Lung (tissue), 12 donors: ENCODE results near the gene REXO4. TPM values are rescaled to one million over a fixed set of nuclear protein-coding genes. Genes with fewer than 3 reads are reported as not detected.

Source experiments
- ATAC-seq: fragments of 200-7000 bp; cut with Tn5 transposase; one replicate; pipeline ENCODE4 v1.9.1; 2020; ENCODE audit warnings: moderate number of reproducible peaks; ENCODE audit not compliant: insufficient read depth, low FRiP score
- DNase-seq, 3 donors: peaks; one replicate each; pipeline ENCODE4 v3.0.0-alpha.2; 2013 to 2017
- H3K27ac ChIP-seq, 2 donors: one replicate each; pipeline ENCODE4 v1.5.1; 2013; ENCODE audit warnings: mild to moderate bottlenecking in 2 of 2, moderate library complexity in 2 of 2, control low read depth in 1 of 2, inconsistent platforms in 1 of 2, low read depth in 1 of 2, low read length in 1 of 2
- H3K27me3 ChIP-seq, 3 donors: one replicate each; pipeline ENCODE4 v1.5.1; 2013; ENCODE audit warnings: low read length in 2 of 3; ENCODE audit not compliant: control insufficient read depth in 3 of 3, insufficient read depth in 3 of 3
- H3K36me3 ChIP-seq, 4 donors: one replicate each; pipeline ENCODE4 v1.5.1; 2013; ENCODE audit warnings: low read length in 4 of 4, mild to moderate bottlenecking in 1 of 4, moderate library complexity in 1 of 4; ENCODE audit not compliant: control insufficient read depth in 4 of 4, insufficient read depth in 4 of 4
- H3K4me1 ChIP-seq, 5 donors: one replicate each; pipeline ENCODE4 v1.5.1; 2013; ENCODE audit warnings: low read length in 5 of 5, mild to moderate bottlenecking in 2 of 5, moderate library complexity in 1 of 5; ENCODE audit not compliant: control insufficient read depth in 5 of 5, insufficient read depth in 5 of 5
- H3K4me3 ChIP-seq: one replicate; pipeline ENCODE4 v1.5.1; 2013; ENCODE audit warnings: mild to moderate bottlenecking, control low read depth, moderate library complexity
- H3K9ac ChIP-seq, 2 donors: one replicate each; pipeline ENCODE4 v1.5.1; 2013; ENCODE audit warnings: low read length in 2 of 2, control low read depth in 1 of 2; ENCODE audit not compliant: insufficient read depth in 1 of 2
- H3K9me3 ChIP-seq, 4 donors: one replicate each; pipeline ENCODE4 v1.5.1; 2013; ENCODE audit warnings: low read length in 3 of 4, mild to moderate bottlenecking in 1 of 4, moderate library complexity in 1 of 4; ENCODE audit not compliant: control insufficient read depth in 4 of 4, insufficient read depth in 3 of 4
- CTCF ChIP-seq: IDR thresholded peaks from 2 replicates; pipeline ENCODE4 v1.5.1; 2012; ENCODE audit warnings: mild to moderate bottlenecking; ENCODE audit errors: control extremely low read depth, extremely low read depth
- WGBS, 2 donors: extraction: QIAGEN DNeasy Blood & Tissue Kit; methylation state at CpG; one replicate each; pipeline ENCODE4 v1.1.7; 2013; 5-methylcytosine and 5-hydroxymethylcytosine counted together
- polyA plus RNA-seq, 2 donors: library from polyadenylated mRNA; stranded (reverse); fragments of 200-250 nt; gene quantifications; one replicate each; pipeline ENCODE4 v1.2.1, GENCODE V29; 2013
- total RNA-seq, 2 donors: library from RNA; depleted of rRNA in 1 of 2; stranded (reverse); fragments of >200 nt in 1 of 2; gene quantifications; one replicate each; pipeline ENCODE4 v1.2.1, GENCODE V29; 2014 to 2021
- donor health status: control.
- donor health status: control.
- donor health status: Bipolar disorder and iron deficiency.
- donor health status: healthy.
- donor health status: DM: yes; HTN: yes; CAD: no.

REXO4 gene
- total and polyA plus RNA-seq, 4 donors = 14.6 to 20.4 (median 19.9) TPM

GRCh38 chr9:133458643-133459312 lies 41.0 kb upstream of the REXO4 start:
- WGBS, 2 donors = 70% methylated on average over 16 of the region's 16 CpGs
- no peak for DNase-seq
- H3K36me3 ChIP-seq = peaks cover 0 to 2% (median 0%) of the 10 kb centered on the region in 4 donors
- peaks cover 0 to 22% (median 8%) of the 10 kb centered on the region in 5 donors for H3K4me1 ChIP-seq
- H3K9me3 ChIP-seq = no peaks in the 10 kb centered on the region
- no peak overlapping the region for H3K9ac ChIP-seq
- no peak overlapping the region for H3K27ac ChIP-seq
- no peak overlapping the region for H3K4me3 ChIP-seq
- ATAC-seq = no peak
- no peaks in the 10 kb centered on the region for H3K27me3 ChIP-seq
- TF ChIP-seq CTCF = no peak

GRCh38 chr9:133457748-133458147 lies 39.9 kb upstream of the REXO4 start:
- ATAC-seq = no peak
- Histone ChIP-seq H3K9me3 (no peaks in the 10 kb centered on the region), H3K4me1 (peaks cover 0 to 26% (median 8%) of the 10 kb centered on the region in 5 donors), H3K9ac (no peak overlapping the region), H3K4me3 (no peak overlapping the region), H3K36me3 (no peaks in the 10 kb centered on the region), H3K27me3 (no peaks in the 10 kb centered on the region), H3K27ac (no peak overlapping the region)
- no peak for TF ChIP-seq CTCF
- 95 to 98% methylated on average over 11 of the region's 11 CpGs for WGBS, 2 donors
- no peak for DNase-seq

GRCh38 chr9:133457233-133457632 lies 39.4 kb upstream of the REXO4 start:
- H3K9ac ChIP-seq = no peak overlapping the region
- no peaks in the 10 kb centered on the region for H3K36me3 ChIP-seq
- no peaks in the 10 kb centered on the region for H3K27me3 ChIP-seq
- TF ChIP-seq CTCF = no peak
- H3K4me1 ChIP-seq = peaks cover 0 to 26% (median 8%) of the 10 kb centered on the region in 5 donors
- no peak overlapping the region for H3K27ac ChIP-seq
- H3K9me3 ChIP-seq = no peaks in the 10 kb centered on the region
- 92 to 94% methylated on average over 13 of the region's 13 CpGs for WGBS, 2 donors
- ATAC-seq (no peak), DNase-seq (no peak)
- H3K4me3 ChIP-seq = no peak overlapping the region

- Histone ChIP-seq H3K27ac (no peak overlapping the region), H3K27me3 (no peaks in the 10 kb centered on the region), H3K4me3 (no peak overlapping the region), H3K9ac (no peak overlapping the region), H3K4me1 (peaks cover 0 to 25% (median 6%) of the 10 kb centered on the region in 5 donors), H3K9me3 (no peaks in the 10 kb centered on the region), H3K36me3 (no peaks in the 10 kb centered on the region)
- TF ChIP-seq CTCF = no peak
- DNase-seq (no peak), ATAC-seq (no peak)
- 95% methylated on average over 9 of the region's 9 CpGs for WGBS, 2 donors
Measured at GRCh38 chr9:133456409-133456808, 38.6 kb upstream of the REXO4 start.
